ENCODE measurements around the gene OGFOD2.

DNA sequence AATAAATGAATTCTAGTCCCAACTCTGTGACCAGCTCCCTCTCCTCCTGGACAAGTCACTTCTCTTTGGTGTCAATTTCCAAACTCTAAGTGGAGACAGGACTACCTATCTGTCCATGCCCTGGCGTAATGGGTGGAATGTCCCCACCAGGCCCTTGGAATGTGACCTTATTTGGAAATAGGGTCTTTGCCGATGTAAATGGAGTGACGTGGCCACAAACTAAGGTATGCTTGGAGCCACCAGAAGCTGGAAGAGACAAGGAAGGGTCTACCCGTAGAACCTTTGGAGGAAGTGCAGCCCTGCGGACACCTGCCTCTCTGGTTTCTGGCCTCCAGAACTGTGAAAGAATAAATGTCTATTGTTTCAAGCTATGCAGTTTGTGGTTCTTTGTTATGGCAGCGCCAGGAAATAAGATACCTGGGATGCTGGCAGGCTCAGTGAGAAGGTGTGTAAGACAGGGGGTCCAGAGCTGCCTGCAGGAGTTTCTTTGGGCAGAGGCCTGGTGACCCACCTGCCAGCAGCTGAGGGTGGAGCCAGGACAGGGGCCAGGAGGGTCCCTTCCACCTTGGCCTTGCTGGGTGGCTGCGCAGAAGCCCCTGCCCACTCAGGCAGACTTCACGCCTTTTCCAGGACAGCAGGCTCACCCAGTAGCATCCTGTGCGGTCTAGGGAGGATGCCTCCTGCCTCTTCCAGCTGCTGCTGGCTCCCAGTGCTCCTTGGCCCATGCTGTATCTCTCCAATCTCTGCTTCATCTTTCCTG is 51.2 kb downstream of the OGFOD2 start:
- TF ChIP-seq POLR2A (IDR thresholded peaks at IDR 0.05; ENCODE audit: low read length) (no peak), GATA1 (IDR thresholded peaks at IDR 0.05; ENCODE audit: low read depth, low read length) (no peak)

Data from erythroblast (primary cell).